Islet of Langerhans (tissue), 1 donor: ENCODE data around the gene CFAP74.
"Not testable (repeated sequence)": the region's sequence is repeated elsewhere in the genome, so short reads cannot be mapped to it uniquely, and the experiment has no call there.

Experiments used
- FAIRE-seq: peaks from one replicate; lab custom pipeline; 2011; peaks lifted over from hg19 to GRCh38; lab: Jason Lieb, UNC

CFAP74 gene

GRCh38 chr1:1893997-1894353, 109.6 kb downstream of the CFAP74 start:
- no peak for FAIRE-seq

GRCh38 chr1:1893291-1893985, 110.1 kb downstream of the CFAP74 start:
- no peak for FAIRE-seq

DNA sequence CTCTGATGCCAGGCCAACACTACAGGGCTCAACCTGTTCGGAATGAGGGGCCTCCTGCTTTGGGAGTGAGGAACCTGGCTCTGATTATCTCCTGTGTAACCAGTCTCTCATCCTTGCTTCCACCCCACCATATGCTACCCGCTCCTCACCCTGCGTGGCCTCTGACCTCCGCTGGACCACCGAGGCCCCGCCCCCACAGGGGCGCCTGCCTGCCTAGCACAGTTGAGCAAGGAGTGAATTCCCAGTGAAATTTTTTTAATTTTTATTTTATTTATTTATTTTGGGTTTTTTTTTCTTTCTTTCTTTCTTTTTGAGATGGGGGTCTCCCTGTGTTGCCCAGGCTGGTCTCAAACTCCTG, 110.8 kb downstream of the CFAP74 start:
- no peak for FAIRE-seq

- no peak for FAIRE-seq
These were observed 111.4 kb downstream of the CFAP74 start for GRCh38 chr1:1892079-1892762.

- FAIRE-seq = no peak
These were observed 112.1 kb downstream of the CFAP74 start for GRCh38 chr1:1891349-1892078.

DNA sequence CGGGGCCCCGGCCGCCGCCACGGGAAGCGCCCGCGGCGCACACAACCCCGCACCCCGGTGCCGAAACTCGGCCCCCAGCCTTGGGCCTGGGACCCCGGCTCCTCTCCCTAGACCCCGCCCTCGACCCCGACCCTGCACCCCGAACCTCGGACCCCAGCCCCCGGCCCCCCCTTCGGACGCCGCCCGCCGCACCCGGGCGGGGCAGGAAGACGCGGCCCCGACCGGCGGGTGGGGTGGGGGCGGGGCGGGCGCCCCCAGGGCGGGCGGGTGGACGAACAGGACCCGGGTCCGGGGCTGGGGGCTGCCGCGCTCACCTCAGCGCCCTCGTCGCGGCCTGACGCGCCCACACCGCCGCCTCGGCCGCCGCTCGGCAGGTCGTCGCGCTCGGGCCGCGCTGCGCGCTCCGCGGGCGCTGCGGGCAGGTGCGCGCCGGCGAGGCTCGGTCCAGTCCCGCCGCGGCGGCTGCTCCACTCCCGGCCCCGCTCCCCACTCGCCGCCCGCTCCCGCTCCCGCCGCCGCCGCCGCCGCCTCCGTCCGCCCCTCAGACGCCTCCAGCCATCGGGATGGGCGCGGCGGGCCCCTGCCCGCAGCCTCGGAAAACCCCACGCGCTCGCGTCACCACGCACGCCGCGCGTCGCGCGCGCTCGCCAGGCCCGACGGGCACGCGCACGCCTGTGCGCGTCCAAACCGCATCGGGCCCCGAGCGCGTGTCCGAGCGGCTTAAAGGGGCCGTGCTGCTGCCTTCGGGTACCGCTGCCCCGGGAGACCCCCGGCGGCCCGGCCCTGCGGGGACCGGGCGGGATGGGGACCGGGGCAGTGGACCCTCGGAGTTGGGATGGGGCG, 112.9 kb downstream of the CFAP74 start, which contains the start of gene GNB1:
Gene GNB1, minus strand, starts transcription at position 582 of the 843 bp plus-strand sequence. CDS start 65,634 bp downstream, outside the sequence.
- no peak for FAIRE-seq

GRCh38 chr1:1889847-1890505, 113.6 kb downstream of the CFAP74 start:
- FAIRE-seq = no peak

GRCh38 chr1:1889090-1889750, 114.4 kb downstream of the CFAP74 start:
- no peak for FAIRE-seq

DNA sequence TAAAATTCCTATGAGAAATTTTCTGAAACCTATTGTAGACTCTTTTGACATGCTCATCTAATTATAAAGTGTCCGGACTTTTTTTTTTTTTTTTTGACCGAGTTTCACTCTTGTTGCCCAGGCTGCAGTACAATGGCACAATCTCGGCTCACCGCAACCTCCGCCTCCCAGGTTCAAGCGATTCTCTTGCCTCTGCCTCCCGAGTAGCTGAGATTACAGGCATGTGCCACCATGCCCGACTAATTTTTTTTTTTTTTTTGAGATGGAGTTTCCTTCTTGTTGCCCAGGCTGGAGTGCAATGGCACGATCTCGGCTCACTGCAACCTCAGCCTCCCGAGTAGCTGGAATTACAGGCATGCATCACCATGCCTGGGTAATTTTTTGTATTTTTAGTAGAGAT, 119.7 kb downstream of the CFAP74 start:
- FAIRE-seq = not testable (repeated sequence)

- FAIRE-seq = no peak
These were observed 120.3 kb downstream of the CFAP74 start for GRCh38 chr1:1883092-1883873.

DNA sequence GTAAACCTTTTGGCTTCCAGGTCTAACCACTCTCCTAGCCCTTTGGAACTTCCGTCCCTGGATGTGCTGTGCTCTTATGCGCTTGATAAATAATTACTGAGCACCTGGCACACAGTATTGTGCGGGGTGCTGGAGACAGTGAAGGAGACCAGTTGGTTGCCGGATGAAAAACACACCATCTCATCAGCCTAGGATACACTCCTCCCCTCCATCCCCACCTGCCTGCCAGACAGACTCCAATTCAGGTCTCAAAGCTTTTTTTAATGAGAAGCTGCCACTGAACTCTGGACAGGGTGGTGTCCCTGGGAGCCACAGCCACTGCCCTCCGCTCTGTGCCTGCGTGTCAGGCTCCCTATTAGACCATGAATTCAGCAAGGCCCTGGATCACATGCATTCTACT, 121.9 kb downstream of the CFAP74 start:
- FAIRE-seq = no peak

DNA sequence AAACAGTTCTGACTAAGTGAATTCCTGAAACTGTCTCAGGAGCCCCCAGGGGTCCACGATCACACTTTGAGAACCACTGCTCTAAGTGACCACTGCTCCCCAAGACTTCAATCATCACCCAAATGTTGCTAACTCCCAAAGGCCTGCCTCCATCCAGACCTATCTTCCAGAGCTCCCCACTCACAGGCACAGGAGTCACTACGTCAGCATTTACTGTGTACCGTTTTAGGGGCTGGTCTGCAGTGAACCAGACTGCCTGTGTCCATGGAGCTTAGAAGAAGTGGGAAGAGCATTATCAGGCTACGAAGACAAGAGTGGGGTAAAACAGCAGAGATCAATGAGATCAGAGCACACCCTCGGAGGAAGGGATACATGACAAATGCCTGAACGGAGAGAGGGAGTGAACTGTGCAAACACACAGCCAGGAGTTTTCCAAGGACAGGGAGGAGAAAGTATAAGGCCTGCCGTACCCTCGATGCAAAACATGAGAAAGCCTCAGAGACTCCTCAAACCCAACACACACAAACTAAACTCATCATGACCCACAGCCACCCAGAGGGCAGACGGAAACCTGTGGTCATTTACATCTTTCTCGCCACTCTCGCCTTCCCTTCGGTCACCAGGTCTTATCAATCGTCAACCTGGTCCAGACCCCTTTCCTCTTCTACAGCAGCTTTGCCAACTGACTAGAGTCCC, 122.8 kb downstream of the CFAP74 start:
- FAIRE-seq = no peak

DNA sequence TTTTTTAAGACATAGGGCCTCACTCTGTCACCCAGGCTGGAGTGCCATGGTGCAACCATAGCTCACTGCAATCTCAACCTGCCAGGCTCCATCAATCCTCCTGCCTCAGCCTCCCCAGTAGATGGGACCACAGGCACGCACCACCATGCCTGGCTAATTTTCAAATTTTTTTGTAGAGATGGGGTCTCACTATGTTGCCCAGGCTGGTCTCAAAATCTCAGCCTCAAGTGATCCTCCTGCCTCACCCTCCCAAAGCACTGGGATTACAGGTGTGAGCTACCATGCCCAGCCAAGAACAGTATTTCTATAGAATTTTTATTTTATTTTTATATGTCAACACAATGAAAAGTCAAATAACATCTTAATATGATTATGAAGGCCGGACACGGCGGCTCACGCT, 123.6 kb downstream of the CFAP74 start:
- no peak for FAIRE-seq

GRCh38 chr1:1877865-1878436, 125.6 kb downstream of the CFAP74 start:
- no peak for FAIRE-seq

DNA sequence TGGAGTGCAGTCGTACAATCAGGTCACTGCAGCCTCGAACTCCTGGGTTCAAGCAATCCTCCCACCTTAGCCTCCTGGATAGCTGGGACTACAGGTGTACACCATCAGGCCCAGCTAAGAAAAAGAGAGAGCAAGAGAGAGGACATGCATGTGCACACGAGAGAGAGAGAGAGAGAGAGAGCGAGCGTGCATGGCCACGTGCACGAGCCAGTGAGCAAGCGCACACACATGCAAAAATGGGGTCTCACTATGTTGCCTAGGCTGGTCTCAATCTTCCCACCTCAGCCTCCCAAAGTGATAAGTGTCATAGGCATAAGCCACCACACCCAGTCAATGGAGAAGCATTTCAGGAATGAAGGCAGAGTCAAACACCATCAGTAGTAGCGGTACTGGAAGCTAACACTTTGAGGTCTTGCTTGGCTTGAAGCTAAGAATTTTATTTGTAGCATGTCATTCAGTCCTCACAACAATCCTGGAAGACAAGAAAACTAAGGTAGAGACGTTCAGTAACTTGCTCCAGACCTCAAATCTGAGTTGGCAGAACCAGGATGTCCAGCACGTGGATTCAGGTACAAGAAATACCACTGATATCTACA, 127.2 kb downstream of the CFAP74 start:
- FAIRE-seq = no peak

GRCh38 chr1:1875932-1876331, 127.7 kb downstream of the CFAP74 start:
- no peak for FAIRE-seq

GRCh38 chr1:1874901-1875300, 128.7 kb downstream of the CFAP74 start:
- FAIRE-seq = no peak

DNA sequence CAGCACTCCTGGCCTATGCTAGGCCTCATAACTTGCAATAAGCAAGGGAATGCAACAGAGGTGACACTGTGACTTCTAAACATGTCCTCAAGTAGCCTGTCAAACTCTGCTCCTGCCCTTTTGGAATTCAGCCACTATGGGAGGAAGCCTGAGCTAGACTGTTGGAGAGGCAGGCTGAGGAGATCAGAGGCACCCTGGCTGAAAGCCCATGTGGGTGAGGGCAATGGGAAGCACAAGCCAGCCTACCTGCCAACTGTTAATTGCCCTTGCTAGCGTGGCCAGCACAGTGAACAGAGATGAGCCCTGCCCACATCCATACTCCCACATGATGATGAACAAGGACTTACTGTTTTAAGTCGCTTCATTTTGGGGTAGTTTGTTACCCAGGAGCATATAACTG, 130.4 kb downstream of the CFAP74 start:
- FAIRE-seq = no peak

- no peak for FAIRE-seq
These were observed 131.1 kb downstream of the CFAP74 start for GRCh38 chr1:1872329-1872994.
